ENCODE measurements around the gene VPS25.

VPS25 gene

DNA sequence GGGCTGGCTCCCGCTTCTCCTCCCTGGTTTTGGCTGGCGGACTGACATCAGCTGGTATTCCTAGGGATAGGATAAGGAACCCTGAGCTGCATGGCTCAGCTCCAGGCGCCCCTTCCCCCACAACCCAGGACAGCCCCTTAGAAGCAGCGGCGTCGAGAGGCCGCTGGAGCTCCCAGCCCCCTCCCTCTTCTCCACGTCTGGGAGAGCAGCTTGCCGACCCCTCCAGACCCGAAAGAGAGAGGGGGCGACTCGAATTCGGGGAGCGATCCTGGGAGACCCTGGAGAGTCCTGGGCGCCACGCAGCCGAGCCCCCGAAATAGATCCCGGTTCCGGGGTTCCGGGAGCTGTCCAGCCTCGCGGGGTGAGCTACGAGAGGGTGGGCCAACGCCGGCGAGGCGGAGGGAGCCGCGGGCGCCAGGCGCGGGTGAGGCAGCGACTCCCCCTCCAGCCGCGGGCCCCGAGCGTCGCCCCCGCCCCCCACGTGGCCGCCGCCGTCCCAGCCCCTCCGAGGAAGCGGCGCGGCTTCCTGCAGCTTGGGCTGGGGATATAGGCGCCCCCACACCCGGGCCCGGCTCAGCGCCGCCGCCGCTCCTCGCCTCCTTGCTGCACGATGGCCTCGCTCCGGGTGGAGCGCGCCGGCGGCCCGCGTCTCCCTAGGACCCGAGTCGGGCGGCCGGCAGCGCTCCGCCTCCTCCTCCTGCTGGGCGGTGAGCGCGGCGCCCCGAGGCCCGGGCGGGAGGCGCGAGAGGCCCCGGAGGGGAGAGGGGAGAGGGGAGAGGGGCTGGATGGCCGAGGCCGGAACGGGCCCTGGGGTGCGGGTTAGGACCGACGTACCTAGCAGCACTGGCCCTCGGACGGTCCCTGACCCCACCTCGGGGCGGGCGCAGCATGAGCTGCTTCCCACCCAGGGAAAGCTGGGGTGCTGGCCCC is 12.3 kb upstream of the VPS25 start, which contains the start of gene RAMP2 (continued):
- peak; percentile 33; the same call in 1 of the 2 replicates for TF ChIP-seq ZNF398 (tag by site-specific recombination; IDR thresholded peaks at IDR 0.05)
- 0 out of 2 replicates have a peak, but pooled peaks have one; percentile 9 for TF ChIP-seq ZIC2 (tag by site-specific recombination; IDR thresholded peaks at IDR 0.05)
- TF ChIP-seq ZNF221 (tag by site-specific recombination; IDR thresholded peaks at IDR 0.05; ENCODE audit: borderline replicate concordance): no peak
- no peak for TF ChIP-seq ZSCAN16 (tag by site-specific recombination; IDR thresholded peaks at IDR 0.05)
- TF ChIP-seq ZNF423 (tag by site-specific recombination; IDR thresholded peaks at IDR 0.05): peak; percentile 68; the same call in 1 of the 2 replicates

DNA sequence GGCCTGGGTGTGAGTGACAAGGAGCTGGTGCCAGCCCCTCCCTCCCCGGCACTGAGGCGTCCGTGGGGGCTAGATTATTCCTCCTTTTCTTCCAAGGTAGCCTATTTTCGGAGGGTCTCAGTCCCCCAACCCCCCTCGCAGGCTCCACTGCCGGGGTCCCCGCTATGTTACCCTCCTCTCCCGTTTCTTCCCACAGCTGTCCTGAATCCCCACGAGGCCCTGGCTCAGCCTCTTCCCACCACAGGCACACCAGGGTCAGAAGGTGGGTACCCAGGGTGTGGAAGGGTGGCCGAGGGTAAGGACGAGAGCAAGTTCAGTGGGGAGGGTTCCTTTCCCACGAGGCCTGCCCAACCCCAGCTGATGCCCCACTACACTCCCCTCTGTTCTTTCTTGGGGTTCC is 11.6 kb upstream of the VPS25 start:
- Histone ChIP-seq H3K4me1 (ENCODE audit: control insufficient read depth, insufficient read depth, low read length) (peaks cover 2% of the 10 kb centered on the region; the same call in 1 of the 2 replicates), H3K9me3 (ENCODE audit: control insufficient read depth, insufficient read depth, low read depth, low read length) (no peaks in the 10 kb centered on the region), H3K36me3 (ENCODE audit: control insufficient read depth in 2 of 2, insufficient read depth in 1 of 2, low read length in 2 of 2) (no peaks in the 10 kb centered on the region), H3K27ac (ENCODE audit: extremely low read depth, low read depth, low read length) (no peak overlapping the region), H3K4me3 (ENCODE audit: low read depth, low read length) (no peak overlapping the region)
- TF ChIP-seq, protein P1, sequence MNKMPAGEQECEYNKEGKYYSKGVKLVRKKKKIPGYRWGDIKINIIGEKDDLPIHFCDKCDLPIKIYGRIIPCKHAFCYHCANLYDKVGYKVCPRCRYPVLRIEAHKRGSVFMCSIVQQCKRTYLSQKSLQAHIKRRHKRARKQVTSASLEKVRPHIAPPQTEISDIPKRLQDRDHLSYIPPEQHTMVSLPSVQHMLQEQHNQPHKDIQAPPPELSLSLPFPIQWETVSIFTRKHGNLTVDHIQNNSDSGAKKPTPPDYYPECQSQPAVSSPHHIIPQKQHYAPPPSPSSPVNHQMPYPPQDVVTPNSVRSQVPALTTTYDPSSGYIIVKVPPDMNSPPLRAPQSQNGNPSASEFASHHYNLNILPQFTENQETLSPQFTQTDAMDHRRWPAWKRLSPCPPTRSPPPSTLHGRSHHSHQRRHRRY (tag by site-specific recombination; IDR thresholded peaks at IDR 0.05): no peak
- peak; percentile 14; the same call in 1 of the 2 replicates for TF ChIP-seq ZNF335 (tag by site-specific recombination; conservative IDR thresholded peaks at IDR 0.05)
- POLR2A ChIA-PET: interaction anchor here (1.7 kb wide), 1 partner anchor 12 kb away, joined by 5 read pairs; the partner anchor contains the start of gene VPS25
- CTCF ChIA-PET: interaction anchor here (0.6 to 7.0 kb wide), 14 partner anchors 9 to 1207 kb away, joined by 3 to 112 read pairs (median 4); partner anchors contain the start of gene PSMC3IP

GRCh38 chr17:42766124-42766523 is 7.1 kb upstream of the VPS25 start:
- no peaks in the 10 kb centered on the region; a peak in 1 of 3 replicates for H3K36me3 ChIP-seq (ENCODE audit: control insufficient read depth in 2 of 2, insufficient read depth in 1 of 2, low read length in 2 of 2)
- ChIA-PET CTCF (interaction anchor here (0.6 to 1.5 kb wide), 2 partner anchors 15 to 218 kb away, joined by 4 to 5 read pairs; no protein-coding TSS in a partner anchor), POLR2A (interaction anchor here (0.6 to 1.7 kb wide), 3 partner anchors 15 to 70 kb away, joined by 3 to 4 read pairs (median 3); partner anchors contain the start of gene WNK4)
- H3K27ac ChIP-seq (ENCODE audit: extremely low read depth, low read depth, low read length): no peak overlapping the region
- no peaks in the 10 kb centered on the region for H3K9me3 ChIP-seq (ENCODE audit: control insufficient read depth, insufficient read depth, low read depth, low read length)
- no peak overlapping the region for H3K4me3 ChIP-seq (ENCODE audit: low read depth, low read length)
- H3K4me1 ChIP-seq (ENCODE audit: control insufficient read depth, insufficient read depth, low read length): no peaks in the 10 kb centered on the region; the same call in 1 of the 2 replicates
- TF ChIP-seq ZNF549 (tag by site-specific recombination; IDR thresholded peaks at IDR 0.05) (no peak), ZBTB20 (tag by site-specific recombination; IDR thresholded peaks at IDR 0.05) (no peak), ZNF335 (tag by site-specific recombination; conservative IDR thresholded peaks at IDR 0.05) (no peak), KLF8 (tag by site-specific recombination; IDR thresholded peaks at IDR 0.05) (no peak), ZNF214 (tag by site-specific recombination; IDR thresholded peaks at IDR 0.05; ENCODE audit: borderline replicate concordance) (no peak), ZBTB7A (tag by site-specific recombination; IDR thresholded peaks at IDR 0.05; ENCODE audit: low read depth) (no peak), ZNF580 (tag by site-specific recombination; IDR thresholded peaks at IDR 0.05) (no peak), ZNF777 (tag by site-specific recombination; IDR thresholded peaks at IDR 0.05; ENCODE audit: borderline replicate concordance) (no peak), ZNF202 (tag by site-specific recombination; IDR thresholded peaks at IDR 0.05; ENCODE audit: borderline replicate concordance) (no peak), ZNF692 (tag by site-specific recombination; IDR thresholded peaks at IDR 0.05) (no peak), ZNF394 (tag by site-specific recombination; IDR thresholded peaks at IDR 0.05; ENCODE audit: borderline replicate concordance) (no peak), ZNF138 (tag by site-specific recombination; IDR thresholded peaks at IDR 0.05; ENCODE audit: borderline replicate concordance) (no peak), GLIS1 (tag by site-specific recombination; IDR thresholded peaks at IDR 0.05) (no peak), ZNF776 (tag by site-specific recombination; IDR thresholded peaks at IDR 0.05; ENCODE audit: borderline replicate concordance) (no peak)
- TF ChIP-seq, protein P2, sequence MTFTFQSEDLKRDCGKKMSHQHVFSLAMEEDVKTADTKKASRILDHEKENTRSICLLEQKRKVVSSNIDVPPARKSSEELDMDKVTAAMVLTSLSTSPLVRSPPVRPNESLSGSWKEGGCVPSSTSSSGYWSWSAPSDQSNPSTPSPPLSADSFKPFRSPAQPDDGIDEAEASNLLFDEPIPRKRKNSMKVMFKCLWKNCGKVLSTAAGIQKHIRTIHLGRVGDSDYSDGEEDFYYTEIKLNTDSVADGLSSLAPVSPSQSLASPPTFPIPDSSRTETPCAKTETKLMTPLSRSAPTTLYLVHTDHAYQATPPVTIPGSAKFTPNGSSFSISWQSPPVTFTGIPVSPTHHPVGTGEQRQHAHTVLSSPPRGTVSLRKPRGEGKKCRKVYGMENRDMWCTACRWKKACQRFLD (tag by site-specific recombination; IDR thresholded peaks at IDR 0.05): no peak
- TF ChIP-seq, protein P3, sequence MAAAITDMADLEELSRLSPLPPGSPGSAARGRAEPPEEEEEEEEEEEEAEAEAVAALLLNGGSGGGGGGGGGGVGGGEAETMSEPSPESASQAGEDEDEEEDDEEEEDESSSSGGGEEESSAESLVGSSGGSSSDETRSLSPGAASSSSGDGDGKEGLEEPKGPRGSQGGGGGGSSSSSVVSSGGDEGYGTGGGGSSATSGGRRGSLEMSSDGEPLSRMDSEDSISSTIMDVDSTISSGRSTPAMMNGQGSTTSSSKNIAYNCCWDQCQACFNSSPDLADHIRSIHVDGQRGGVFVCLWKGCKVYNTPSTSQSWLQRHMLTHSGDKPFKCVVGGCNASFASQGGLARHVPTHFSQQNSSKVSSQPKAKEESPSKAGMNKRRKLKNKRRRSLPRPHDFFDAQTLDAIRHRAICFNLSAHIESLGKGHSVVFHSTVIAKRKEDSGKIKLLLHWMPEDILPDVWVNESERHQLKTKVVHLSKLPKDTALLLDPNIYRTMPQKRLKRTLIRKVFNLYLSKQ (tag by site-specific recombination; IDR thresholded peaks at IDR 0.05; ENCODE audit: borderline replicate concordance): no peak
